22Rv1 (cell line): Measurements from ENCODE around the gene MLXIP.

Experiments used
- CTCF ChIP-seq: fragments of 450-650 bp; IDR thresholded peaks from 2 replicates; pipeline ENCODE4 v1.5.1; 2017; ENCODE audit warnings: mild to moderate bottlenecking
- ZFX ChIP-seq: fragments of 450-650 bp; IDR thresholded peaks from 2 replicates; pipeline ENCODE4 v1.6.1; 2017; ENCODE audit warnings: antibody characterized with exemption, borderline replicate concordance

DNA sequence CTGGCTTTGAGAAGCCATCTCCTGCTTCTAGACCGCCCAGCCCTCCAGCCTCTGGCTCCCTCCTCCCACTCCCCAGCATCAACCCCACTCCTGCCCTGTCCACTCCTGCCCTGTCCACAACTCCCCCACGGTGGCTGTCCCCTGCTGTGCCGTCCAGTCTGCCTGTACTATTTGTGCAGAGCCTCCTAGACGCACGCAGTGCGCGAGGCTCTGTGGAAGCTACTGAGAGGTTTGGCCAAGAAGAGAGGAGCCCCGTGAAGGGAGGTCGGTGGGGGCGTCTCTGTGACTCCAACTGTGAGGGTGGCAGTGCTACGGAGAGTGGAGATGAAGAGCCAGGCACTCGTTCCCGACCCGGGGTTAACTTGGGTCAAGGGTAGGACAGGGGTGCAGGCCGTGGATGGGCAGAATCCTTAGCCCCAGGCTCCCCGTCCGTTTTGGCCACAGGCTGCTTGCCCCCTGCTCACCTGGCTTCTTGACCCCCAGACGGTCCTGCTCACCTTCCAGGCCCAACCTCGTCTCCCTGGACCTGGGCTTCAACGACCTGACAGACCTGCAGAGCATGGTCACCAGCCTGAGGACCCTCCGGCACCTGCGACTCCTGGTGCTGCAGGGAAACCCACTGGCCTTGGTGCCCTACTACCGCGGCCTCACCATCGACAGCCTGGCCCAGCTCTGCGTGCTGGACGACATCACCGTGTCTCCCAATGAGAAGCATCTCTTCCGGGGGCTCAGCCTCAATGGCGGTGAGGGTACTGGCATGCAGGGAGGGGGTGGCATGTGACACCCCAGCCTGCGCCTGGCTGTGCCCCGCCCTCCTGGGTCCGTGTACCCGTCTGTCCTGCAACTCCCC, 111.3 kb downstream of the MLXIP start:
- TF ChIP-seq CTCF (no peak), ZFX (no peak)
